Nephron progenitor cell (in vitro differentiated cells): ENCODE measurements around the gene DCST1.

ENCODE experiments used
- DNase-seq: peaks from one replicate; pipeline ENCODE4 v3.0.0; 2021
- H3K27ac Mint-ChIP-seq: 2 replicates; pipeline ENCODE4 v1.8.0; 2021; ENCODE audit warnings: mild to moderate bottlenecking, moderate library complexity, mixed read lengths
- H3K27me3 Mint-ChIP-seq: 2 replicates; pipeline ENCODE4 v1.8.0; 2021; ENCODE audit warnings: mild to moderate bottlenecking, low read depth, mixed read lengths; ENCODE audit not compliant: poor library complexity
- H3K36me3 Mint-ChIP-seq: 2 replicates; pipeline ENCODE4 v1.8.0; 2021; ENCODE audit warnings: low read depth, mixed read lengths
- H3K4me1 Mint-ChIP-seq: 2 replicates; pipeline ENCODE4 v1.8.0; 2021; ENCODE audit warnings: mixed read lengths
- H3K4me3 Mint-ChIP-seq: 2 replicates; pipeline ENCODE4 v1.8.0; 2021; ENCODE audit warnings: mild to moderate bottlenecking, moderate library complexity, mixed read lengths
- H3K9me3 Mint-ChIP-seq: 2 replicates; pipeline ENCODE4 v1.8.0; 2021; ENCODE audit warnings: mild to moderate bottlenecking, moderate library complexity, mixed read lengths
- CTCF ChIP-seq: fragments of 200-600 bp; sonication (generic); IDR thresholded peaks from 2 replicates; pipeline ENCODE4 v1.5.0; 2021; ENCODE audit warnings: antibody characterized with exemption

Gene DCST1

GRCh38 chr1:155078469-155079209 lies 45.0 kb downstream of the DCST1 start, which contains the start of gene EFNA3:
TSS of gene EFNA3 (plus strand) at chr1:155078837. CDS start at chr1:155078942, 105 bp downstream.
- H3K27me3 Mint-ChIP-seq, result peaks cover 20% of the 10 kb centered on the region
- H3K4me1 Mint-ChIP-seq, result peaks cover 60% of the 10 kb centered on the region
- no peaks in the 10 kb centered on the region for H3K36me3 Mint-ChIP-seq
- no peak within 1 kb of the TSS for H3K27ac Mint-ChIP-seq
- H3K9me3 Mint-ChIP-seq, result no peaks in the 10 kb centered on the region
- TF ChIP-seq CTCF, result no peak
- H3K4me3 Mint-ChIP-seq, result peak within 1 kb of the TSS; percentile 95
- DNase-seq, result peak; percentile 95

DNA sequence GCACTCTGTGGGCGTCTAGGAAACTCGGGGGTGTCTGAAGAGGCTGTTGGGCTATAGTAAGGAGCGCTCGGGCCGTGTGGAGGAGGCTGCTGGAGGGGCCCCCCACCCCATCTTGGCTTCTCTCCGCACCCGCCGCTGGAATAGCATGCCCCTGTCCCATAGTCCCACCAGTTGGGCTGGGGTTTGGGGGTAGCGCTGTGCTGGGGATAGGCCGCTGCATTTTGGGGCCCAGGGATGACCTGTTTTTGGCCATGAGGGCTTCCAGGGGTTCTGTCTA lies 45.5 kb downstream of the DCST1 start:
- TF ChIP-seq CTCF, result no peak
- peaks cover 20% of the 10 kb centered on the region for H3K27me3 Mint-ChIP-seq
- no peaks in the 10 kb centered on the region for H3K36me3 Mint-ChIP-seq
- no peak overlapping the region for H3K27ac Mint-ChIP-seq
- peak overlapping the region; percentile 95 for H3K4me3 Mint-ChIP-seq
- peaks cover 65% of the 10 kb centered on the region for H3K4me1 Mint-ChIP-seq
- DNase-seq, result no peak
- no peaks in the 10 kb centered on the region for H3K9me3 Mint-ChIP-seq

GRCh38 chr1:155079487-155080311 lies 46.1 kb downstream of the DCST1 start:
- H3K9me3 Mint-ChIP-seq, result no peaks in the 10 kb centered on the region
- peaks cover 70% of the 10 kb centered on the region for H3K4me1 Mint-ChIP-seq
- no peak for TF ChIP-seq CTCF
- DNase-seq, result peak; percentile 63
- no peaks in the 10 kb centered on the region for H3K36me3 Mint-ChIP-seq
- no peak overlapping the region for H3K27ac Mint-ChIP-seq
- peaks cover 18% of the 10 kb centered on the region for H3K27me3 Mint-ChIP-seq
- H3K4me3 Mint-ChIP-seq, result peak overlapping the region; percentile 95

DNA sequence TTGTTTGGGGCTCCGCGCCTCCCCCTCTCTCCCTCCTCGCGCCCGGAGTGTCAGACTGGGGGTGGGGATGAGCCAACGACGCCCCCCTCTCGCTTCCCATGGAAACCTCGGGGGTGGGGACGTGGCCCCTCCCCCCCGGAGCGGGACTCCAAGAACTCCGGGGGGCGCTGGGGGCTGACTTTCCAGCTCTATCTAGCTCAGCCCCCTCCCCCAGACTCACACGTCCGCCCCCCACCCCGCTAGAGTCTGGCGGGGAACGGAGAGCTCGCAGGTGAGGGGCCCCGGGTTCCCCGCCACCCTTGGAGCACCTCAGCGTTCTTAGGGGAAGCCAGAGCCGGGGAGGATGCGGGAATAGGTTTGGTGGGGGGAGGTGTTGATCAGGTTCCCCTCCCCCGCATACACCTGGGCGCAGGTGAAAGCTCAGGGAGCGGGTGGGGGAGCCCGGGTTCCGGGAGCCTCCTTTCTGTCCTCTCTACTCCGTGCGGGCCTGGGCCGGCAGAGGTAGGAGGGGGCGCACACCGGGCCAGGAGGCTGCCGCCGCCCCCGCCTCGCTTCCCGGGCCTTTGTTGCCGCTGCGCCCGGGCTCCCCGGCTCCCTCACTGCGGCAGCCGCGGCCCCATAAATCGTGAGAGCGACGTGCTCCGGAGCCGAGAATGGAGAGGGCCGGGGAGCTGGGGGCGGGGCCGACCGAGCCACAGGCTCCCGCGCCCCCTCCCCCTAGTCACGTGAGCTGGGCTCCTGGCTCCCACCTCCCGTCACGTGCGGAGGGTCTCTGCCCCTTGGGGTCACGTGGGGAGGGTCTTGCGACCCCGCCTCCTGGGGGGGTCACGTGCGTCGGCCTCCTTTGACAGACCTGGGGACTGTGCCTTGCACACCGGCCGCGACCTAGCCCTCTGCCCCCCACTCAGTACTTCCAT lies 46.9 kb downstream of the DCST1 start:
- no peaks in the 10 kb centered on the region for H3K36me3 Mint-ChIP-seq
- peaks cover 14% of the 10 kb centered on the region for H3K27me3 Mint-ChIP-seq
- H3K4me1 Mint-ChIP-seq, result peaks cover 70% of the 10 kb centered on the region
- peak; percentile 95 for DNase-seq
- H3K4me3 Mint-ChIP-seq, result peak overlapping the region; percentile 95
- no peaks in the 10 kb centered on the region for H3K9me3 Mint-ChIP-seq
- no peak overlapping the region for H3K27ac Mint-ChIP-seq
- TF ChIP-seq CTCF, result no peak

DNA sequence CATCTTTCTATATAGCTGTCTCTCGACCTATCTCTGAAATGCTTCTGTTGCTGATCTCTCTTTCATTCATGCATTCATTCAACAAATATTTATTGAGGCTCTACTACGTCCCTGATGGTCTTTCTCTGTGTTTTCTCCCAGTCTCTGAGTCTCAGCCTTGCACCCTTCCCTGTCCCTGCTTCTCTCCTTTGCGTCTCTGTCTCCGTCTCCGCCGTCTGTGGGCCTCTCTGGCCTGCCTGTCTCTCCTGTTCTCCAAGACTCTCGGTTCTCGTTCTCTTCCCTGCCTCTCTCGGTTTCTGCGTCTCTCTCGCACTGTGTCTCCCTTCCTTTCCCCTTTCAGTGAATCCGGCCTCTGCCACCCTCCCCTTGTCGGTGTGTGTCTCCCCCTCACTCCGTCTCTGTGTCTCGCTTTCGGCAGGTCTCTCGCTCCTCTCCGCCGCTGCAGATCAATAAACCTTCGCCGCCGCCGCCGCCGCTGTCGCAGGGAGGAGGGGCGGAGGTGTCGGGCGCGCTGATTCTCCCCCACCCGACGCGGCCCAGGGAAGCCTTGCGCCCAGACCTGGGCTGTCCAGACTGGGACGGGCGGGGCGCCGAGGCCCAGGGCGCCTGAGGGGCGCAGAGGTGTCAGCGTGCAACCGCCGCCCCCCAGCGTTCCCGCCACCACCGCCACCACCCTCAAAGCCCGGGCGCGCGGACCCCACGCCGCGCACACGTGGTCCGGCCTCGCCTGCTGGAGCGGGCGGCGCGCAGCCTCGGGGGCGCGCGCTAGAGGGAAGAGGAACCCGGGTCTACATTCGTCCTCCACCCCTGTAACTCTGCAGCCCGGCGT lies 48.1 kb downstream of the DCST1 start:
- DNase-seq, result peak; percentile 60
- H3K9me3 Mint-ChIP-seq, result no peaks in the 10 kb centered on the region
- H3K27ac Mint-ChIP-seq, result no peak overlapping the region

More for the DNA sequence above, 48.1 kb downstream of the DCST1 start:
- Mint-ChIP-seq H3K36me3 (no peaks in the 10 kb centered on the region), H3K4me1 (peaks cover 62% of the 10 kb centered on the region), H3K27me3 (peaks cover 14% of the 10 kb centered on the region), H3K4me3 (peak overlapping the region; percentile 82)
- no peak for TF ChIP-seq CTCF
